Measurements from ENCODE around the gene STK16. TPM values are rescaled to one million over a fixed set of nuclear protein-coding genes. Genes with fewer than 3 reads are reported as not detected.

The STK16 gene
- total and polyA plus RNA-seq, 3 experiments from 2014 or later, result 18.6 to 26.1 (median 23.0) TPM

DNA sequence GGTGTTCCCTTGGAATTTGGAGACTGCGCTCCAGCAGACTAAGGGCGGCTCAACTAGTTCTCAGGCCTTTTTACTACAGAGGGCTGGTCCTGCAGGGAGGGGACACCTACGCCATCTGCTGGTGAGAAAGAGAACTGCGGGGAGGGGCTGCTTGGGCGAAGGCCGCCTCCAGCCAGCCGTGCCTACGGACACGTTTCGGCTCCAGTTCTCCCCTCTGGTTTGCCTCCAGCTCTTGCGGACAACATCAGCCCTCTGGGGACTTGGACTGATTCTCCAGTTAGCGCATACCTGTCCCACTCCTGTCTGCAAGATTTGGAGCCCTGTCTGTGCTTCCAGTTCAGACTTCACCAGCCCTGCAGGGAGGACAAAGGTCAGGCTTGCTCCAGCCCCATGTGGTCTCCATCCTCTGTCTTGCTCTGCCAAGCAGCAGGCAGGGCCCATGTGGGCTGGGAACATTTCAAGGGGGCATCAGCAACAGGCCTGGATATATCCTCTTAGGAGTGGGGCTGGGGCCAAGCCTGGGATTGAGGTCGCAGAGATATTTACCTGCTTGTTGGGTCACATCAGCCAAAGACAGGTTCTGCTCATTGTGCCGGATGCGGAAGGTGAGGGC lies 53.6 kb downstream of the STK16 start:
- Mint-ChIP-seq H3K27me3 (peaks cover 25 to 35% of the 10 kb centered on the region in 2 donors), H3K4me1 (peaks cover 10 to 21% (median 16%) of the 10 kb centered on the region in 3 donors), H3K36me3 (no peaks in the 10 kb centered on the region), H3K9me3 (no peaks in the 10 kb centered on the region), H3K4me3 (no peak overlapping the region), H3K27ac (peak overlapping the region in 3 of 8 donors; percentile 17 to 43 (median 33))
- Histone ChIP-seq H3K9me3 (ENCODE audit: low read length) (no peaks in the 10 kb centered on the region), H3K4me1 (ENCODE audit: insufficient read depth, low read length) (peaks cover 22% of the 10 kb centered on the region), H3K27me3 (ENCODE audit: insufficient read depth, low read length, poor library complexity, severe bottlenecking) (peaks cover 4% of the 10 kb centered on the region), H3K27ac (ENCODE audit: low read depth, low read length) (no peak overlapping the region), H3K4me3 (ENCODE audit: low read length) (no peak overlapping the region), H3K36me3 (ENCODE audit: insufficient read depth, low read length) (no peaks in the 10 kb centered on the region)
- ChIA-PET CTCF (interaction anchor here (0.6 to 5.6 kb wide), 18 partner anchors 10 to 254 kb away, joined by 3 to 132 read pairs (median 4); partner anchors contain the start of genes ANKZF1, ATG9A, DNAJB2 and NHEJ1), POLR2A (no interaction called here)
- peak; percentile 78 to 90 (median 82) for DNase-seq

GRCh38 chr2:219299372-219299760 lies 54.1 kb downstream of the STK16 start:
- Mint-ChIP-seq H3K4me3 (no peak overlapping the region), H3K36me3 (no peaks in the 10 kb centered on the region), H3K4me1 (peaks cover 8 to 18% (median 11%) of the 10 kb centered on the region in 3 donors), H3K27ac (peak overlapping the region in 1 of 8 donors; percentile 17), H3K27me3 (peaks cover 25 to 37% of the 10 kb centered on the region in 2 donors), H3K9me3 (no peaks in the 10 kb centered on the region)
- no peak overlapping the region for H3K27ac ChIP-seq (ENCODE audit: low read depth, low read length)
- peaks cover 4% of the 10 kb centered on the region for H3K27me3 ChIP-seq (ENCODE audit: insufficient read depth, low read length, poor library complexity, severe bottlenecking)
- ChIA-PET POLR2A (no interaction called here), CTCF (interaction anchor here (0.6 to 4.5 kb wide), 17 partner anchors 9 to 255 kb away, joined by 3 to 31 read pairs (median 4); partner anchors contain the start of genes ANKZF1, ATG9A, DNAJB2 and NHEJ1)
- H3K36me3 ChIP-seq (ENCODE audit: insufficient read depth, low read length), result no peaks in the 10 kb centered on the region
- no peaks in the 10 kb centered on the region for H3K9me3 ChIP-seq (ENCODE audit: low read length)
- no peak overlapping the region for H3K4me3 ChIP-seq (ENCODE audit: low read length)
- H3K4me1 ChIP-seq (ENCODE audit: insufficient read depth, low read length), result peaks cover 20% of the 10 kb centered on the region
- no peak for DNase-seq

Other genes starting within 250 kb of the STK16 start
- gene CFAP65, start 204.0 kb upstream of the STK16 start, total RNA-seq, result not detected
- not detected for gene CFAP65, start 204.0 kb upstream of the STK16 start, polyA plus RNA-seq
- not detected for gene IHH, start 184.6 kb upstream of the STK16 start, total RNA-seq
- gene IHH, start 184.6 kb upstream of the STK16 start, polyA plus RNA-seq, result not detected
- gene NHEJ1, start 84.7 kb upstream of the STK16 start, total RNA-seq, result 10 to 100 TPM; 22.4 to 24.5 TPM
- gene NHEJ1, start 84.7 kb upstream of the STK16 start, polyA plus RNA-seq, result 26.3 TPM
- gene SLC23A3, start 75.5 kb upstream of the STK16 start, total RNA-seq, result 1 to 10 TPM; 2.3 to 2.6 TPM
- gene SLC23A3, start 75.5 kb upstream of the STK16 start, polyA plus RNA-seq, result not detected
- gene CNPPD1, start 68.6 kb upstream of the STK16 start, total RNA-seq, result 10 to 100 TPM; 66.2 to 67.0 TPM
- gene CNPPD1, start 68.6 kb upstream of the STK16 start, polyA plus RNA-seq, result 74.3 TPM
- 10 to 100 TPM; 67.6 to 76.1 TPM for gene RETREG2, start 67.2 kb upstream of the STK16 start, total RNA-seq
- 65.9 TPM for gene RETREG2, start 67.2 kb upstream of the STK16 start, polyA plus RNA-seq
- 10 to 100 TPM; 32.4 to 36.8 TPM for gene ZFAND2B, start 38.7 kb upstream of the STK16 start, total RNA-seq
- gene ZFAND2B, start 38.7 kb upstream of the STK16 start, polyA plus RNA-seq, result 86.0 TPM
- gene ABCB6, start 26.5 kb upstream of the STK16 start, total RNA-seq, result 10 to 100 TPM; 22.1 to 22.8 TPM
- gene ABCB6, start 26.5 kb upstream of the STK16 start, polyA plus RNA-seq, result 2.1 TPM
- gene ATG9A, start 15.8 kb upstream of the STK16 start, total RNA-seq, result 10 to 100 TPM; 46.1 to 52.9 TPM
- gene ATG9A, start 15.8 kb upstream of the STK16 start, polyA plus RNA-seq, result 32.0 TPM
- gene ANKZF1, start 15.7 kb upstream of the STK16 start, total RNA-seq, result 10 to 100 TPM; 72.4 to 76.0 TPM
- 32.5 TPM for gene ANKZF1, start 15.7 kb upstream of the STK16 start, polyA plus RNA-seq
- gene GLB1L, start within 50 bp of the STK16 start, total RNA-seq, result 1 to 10 TPM; 2.6 to 3.5 TPM
- 0.99 TPM for gene GLB1L, start within 50 bp of the STK16 start, polyA plus RNA-seq
- gene TUBA4B, start 7.8 kb downstream of the STK16 start, total RNA-seq, result not detected
- not detected for gene TUBA4B, start 7.8 kb downstream of the STK16 start, polyA plus RNA-seq
- gene TUBA4A, start 8.4 kb downstream of the STK16 start, total RNA-seq, result 100 to 1,000 TPM; 175 to 178 TPM
- gene TUBA4A, start 8.4 kb downstream of the STK16 start, polyA plus RNA-seq, result 234 TPM
- 10 to 100 TPM; 48.5 to 56.4 TPM for gene DNAJB2, start 33.9 kb downstream of the STK16 start, total RNA-seq
- 5.9 TPM for gene DNAJB2, start 33.9 kb downstream of the STK16 start, polyA plus RNA-seq
- gene PTPRN, start 63.9 kb downstream of the STK16 start, total RNA-seq, result under 1 TPM in 1 of 2 experiments, not detected in 1; 0.11 TPM
- not detected for gene PTPRN, start 63.9 kb downstream of the STK16 start, polyA plus RNA-seq
- gene RESP18, start 87.3 kb downstream of the STK16 start, total RNA-seq, result not detected
- not detected for gene RESP18, start 87.3 kb downstream of the STK16 start, polyA plus RNA-seq
- 100 to 1,000 TPM; 112 to 116 TPM for gene DNPEP, start 142.4 kb downstream of the STK16 start, total RNA-seq
- gene DNPEP, start 142.4 kb downstream of the STK16 start, polyA plus RNA-seq, result 69.1 TPM
- not detected for gene DES, start 172.9 kb downstream of the STK16 start, total RNA-seq
- gene DES, start 172.9 kb downstream of the STK16 start, polyA plus RNA-seq, result not detected
- gene SPEG, start 189.4 kb downstream of the STK16 start, total RNA-seq, result 1 to 10 TPM in 1 of 2 experiments, under 1 TPM in 1; 0.94 to 1.0 TPM
- 0.48 TPM for gene SPEG, start 189.4 kb downstream of the STK16 start, polyA plus RNA-seq